Peyer's patch (tissue), 4 donors: ENCODE data around the gene ZNF346. TPM values are rescaled to one million over a fixed set of nuclear protein-coding genes. Genes with fewer than 3 reads are reported as not detected.
"Not testable (repeated sequence)": the region's sequence is repeated elsewhere in the genome, so short reads cannot be mapped to it uniquely, and the experiment has no call there.

Experiments
- DNase-seq, 3 donors: peaks; one replicate each; pipeline ENCODE4 v3.0.0-alpha.2; 2017 to 2019
- H3K27ac ChIP-seq, 4 donors: fragments of 200-600 bp; sonication (generic); one replicate each; pipeline ENCODE4 v1.5.1; 2016 to 2019
- H3K27me3 ChIP-seq, 2 donors: fragments of 200-600 bp; sonication (generic); one replicate each; pipeline ENCODE4 v1.5.1; 2019
- H3K36me3 ChIP-seq, 3 donors: fragments of 200-600 bp; sonication (generic); one replicate each; pipeline ENCODE4 v1.5.1; 2016 to 2019
- H3K4me1 ChIP-seq, 4 donors: fragments of 200-600 bp; sonication (generic); one replicate each; pipeline ENCODE4 v1.5.1; 2016 to 2019
- H3K4me3 ChIP-seq, 4 donors: fragments of 200-600 bp; sonication (generic); 1 replicate in 3 of 4; 2 replicates in 1 of 4; pipeline ENCODE4 v1.5.1; 2016 to 2019; ENCODE audit warnings: mild to moderate bottlenecking in 1 of 4
- H3K9me3 ChIP-seq, 4 donors: fragments of 200-600 bp; sonication (generic); one replicate each; pipeline ENCODE4 v1.5.1; 2016 to 2019; ENCODE audit warnings: mild to moderate bottlenecking in 1 of 4
- CTCF ChIP-seq, 6 experiments: fragments of 450-650 bp in 4 of 6; fragments of 200-600 bp in 2 of 6; sonication (generic) in 1 of 6; IDR thresholded peaks; one replicate each; pipeline ENCODE4 v1.5.1; 2017 to 2019; ENCODE audit warnings: antibody characterized with exemption in 6 of 6, mild to moderate bottlenecking in 3 of 6, moderate library complexity in 1 of 6
- POLR2A ChIP-seq, 2 donors: fragments of 450-650 bp; IDR thresholded peaks; one replicate each; pipeline ENCODE4 v1.5.1; 2017; ENCODE audit warnings: antibody characterized with exemption in 2 of 2, mild to moderate bottlenecking in 2 of 2, moderate library complexity in 2 of 2
- total RNA-seq, 4 donors: library from RNA; depleted of rRNA; stranded (reverse); fragments of >200 nt; gene quantifications; one replicate each; pipeline ENCODE4 v1.1.0, GENCODE V29; 2016

ZNF346 gene
- 10 to 100 TPM; 15.9 to 27.3 (median 20.0) TPM for total RNA-seq

GRCh38 chr5:177022386-177023302, at the start of gene ZNF346:
TSS of gene ZNF346 (plus strand) at chr5:177022696. CDS start at chr5:177022739, 43 bp downstream.
- Histone ChIP-seq H3K27me3 (no peaks in the 10 kb centered on the region), H3K4me1 (peaks cover 0 to 21% (median 5%) of the 10 kb centered on the region in 4 donors), H3K4me3 (peak within 1 kb of the TSS; percentile 77 to 95 (median 86)), H3K27ac (peak within 1 kb of the TSS; percentile 75 to 91 (median 78)), H3K36me3 (no peaks in the 10 kb centered on the region), H3K9me3 (no peaks in the 10 kb centered on the region)
- DNase-seq = peak; percentile 90 to 96 (median 90)
- TF ChIP-seq CTCF (IDR thresholded peaks at IDR 0.05) (peak in 5 of 6 experiments; percentile 45 to 63 (median 62)), POLR2A (IDR thresholded peaks at IDR 0.05) (peak; percentile 27 to 47)

DNA sequence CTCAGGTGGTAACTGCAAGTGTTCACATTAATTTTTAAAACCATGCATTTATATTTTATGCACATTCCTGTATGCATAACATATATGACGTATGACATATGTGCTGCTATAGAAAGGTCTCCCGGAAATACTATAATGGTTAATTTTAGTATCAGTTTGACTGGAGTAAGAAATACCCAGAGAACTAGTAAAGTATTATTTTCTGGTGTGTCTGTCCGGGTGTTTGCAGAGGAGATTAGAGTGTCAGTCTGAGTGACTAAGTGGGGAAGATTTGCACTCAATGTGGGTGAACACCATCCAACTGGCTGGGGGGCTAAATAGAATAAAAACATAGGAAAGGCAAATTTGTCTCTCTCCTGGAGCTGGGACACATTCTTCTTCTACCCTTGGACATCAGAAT, 42.8 kb upstream of the ZNF346 start:
- Histone ChIP-seq H3K27ac (no peak overlapping the region), H3K27me3 (no peaks in the 10 kb centered on the region), H3K9me3 (no peaks in the 10 kb centered on the region), H3K4me3 (no peak overlapping the region), H3K36me3 (peaks cover 0 to 35% (median 0%) of the 10 kb centered on the region in 3 donors), H3K4me1 (no peaks in the 10 kb centered on the region)
- DNase-seq = no peak
- TF ChIP-seq CTCF (IDR thresholded peaks at IDR 0.05) = no peak
- TF ChIP-seq POLR2A (IDR thresholded peaks at IDR 0.05) = no peak

GRCh38 chr5:176980818-176981217, 41.7 kb upstream of the ZNF346 start:
- TF ChIP-seq POLR2A (IDR thresholded peaks at IDR 0.05) (no peak), CTCF (IDR thresholded peaks at IDR 0.05) (no peak)
- H3K4me3 ChIP-seq = no peak overlapping the region
- H3K27ac ChIP-seq = no peak overlapping the region
- DNase-seq = no peak
- H3K27me3 ChIP-seq = no peaks in the 10 kb centered on the region
- H3K4me1 ChIP-seq = peaks cover 0 to 8% (median 2%) of the 10 kb centered on the region in 4 donors
- H3K9me3 ChIP-seq = no peaks in the 10 kb centered on the region
- H3K36me3 ChIP-seq = peaks cover 0 to 27% (median 0%) of the 10 kb centered on the region in 3 donors

- H3K9me3 ChIP-seq, DNase-seq, H3K27ac ChIP-seq, H3K4me3 ChIP-seq, H3K27me3 ChIP-seq: not testable (repeated sequence)
- Histone ChIP-seq H3K4me1 (peaks cover 0 to 11% (median 4%) of the 10 kb centered on the region in 4 donors), H3K36me3 (peaks cover 0 to 27% (median 0%) of the 10 kb centered on the region in 3 donors)
Measured at GRCh38 chr5:176983112-176983511, 39.4 kb upstream of the ZNF346 start.

GRCh38 chr5:176983593-176983992, 38.9 kb upstream of the ZNF346 start:
- H3K36me3 ChIP-seq = peaks cover 0 to 27% (median 0%) of the 10 kb centered on the region in 3 donors
- not testable (repeated sequence) for H3K27ac ChIP-seq, H3K27me3 ChIP-seq, H3K4me3 ChIP-seq, H3K9me3 ChIP-seq, DNase-seq
- H3K4me1 ChIP-seq = peaks cover 0 to 11% (median 4%) of the 10 kb centered on the region in 4 donors

GRCh38 chr5:176984176-176984575, 38.3 kb upstream of the ZNF346 start:
- not testable (repeated sequence) for DNase-seq, H3K27ac ChIP-seq, H3K4me3 ChIP-seq, H3K9me3 ChIP-seq, H3K27me3 ChIP-seq
- peaks cover 0 to 11% (median 4%) of the 10 kb centered on the region in 4 donors for H3K4me1 ChIP-seq
- peaks cover 0 to 26% (median 0%) of the 10 kb centered on the region in 3 donors for H3K36me3 ChIP-seq

GRCh38 chr5:176985516-176985915, 37.0 kb upstream of the ZNF346 start:
- TF ChIP-seq CTCF (IDR thresholded peaks at IDR 0.05) (no peak), POLR2A (IDR thresholded peaks at IDR 0.05) (no peak)
- H3K9me3 ChIP-seq = no peaks in the 10 kb centered on the region

More at GRCh38 chr5:176985516-176985915, 37.0 kb upstream of the ZNF346 start:
- Histone ChIP-seq H3K27ac (peak overlapping the region in 1 of 4 donors; percentile 38), H3K36me3 (peaks cover 0 to 14% (median 0%) of the 10 kb centered on the region in 3 donors), H3K27me3 (no peaks in the 10 kb centered on the region), H3K4me3 (no peak overlapping the region), H3K4me1 (peaks cover 0 to 11% (median 4%) of the 10 kb centered on the region in 4 donors)
- DNase-seq = peak in 2 of 3 donors; percentile 78 to 81
